Osteoblast (primary cell): ENCODE data around the gene CYSTM1. TPM values are rescaled to one million over a fixed set of nuclear protein-coding genes. Genes with fewer than 3 reads are reported as not detected.

Source experiments
- DNase-seq: peaks from one replicate; pipeline ENCODE4 v3.0.0; 2011; ENCODE audit warnings: low spot score, mixed read lengths; ENCODE audit not compliant: insufficient read length; ENCODE audit errors: missing footprints
- H2AFZ ChIP-seq: 2 replicates; pipeline ENCODE4 v1.6.0; 2011; ENCODE audit warnings: mild to moderate bottlenecking, low read length
- H3K27ac ChIP-seq: 2 replicates; pipeline ENCODE4 v1.5.1; 2011; ENCODE audit warnings: mild to moderate bottlenecking, low read depth, low read length, moderate library complexity
- H3K27me3 ChIP-seq: 2 replicates; pipeline ENCODE4 v1.6.0; 2012; ENCODE audit warnings: mild to moderate bottlenecking, control low read depth, inconsistent platforms, low read length, moderate library complexity; ENCODE audit not compliant: insufficient read depth
- H3K36me3 ChIP-seq: 2 replicates; pipeline ENCODE4 v1.5.1; 2011; ENCODE audit warnings: mild to moderate bottlenecking, low read length, control low read depth, moderate library complexity; ENCODE audit not compliant: insufficient read depth
- H3K4me1 ChIP-seq: 2 replicates; pipeline ENCODE4 v1.5.1; 2011; ENCODE audit warnings: mild to moderate bottlenecking, low read length, control low read depth, moderate library complexity; ENCODE audit not compliant: insufficient read depth
- H3K4me2 ChIP-seq: 2 replicates; pipeline ENCODE4 v1.6.0; 2011; ENCODE audit warnings: mild to moderate bottlenecking, low read length; ENCODE audit not compliant: insufficient read depth
- H3K4me3 ChIP-seq: fragments of 200-600 bp; sonication (generic); 3 replicates; pipeline ENCODE4 v1.5.1; 2012; ENCODE audit warnings: mild to moderate bottlenecking, low read length, inconsistent platforms; ENCODE audit not compliant: insufficient read depth
- H3K79me2 ChIP-seq: 2 replicates; pipeline ENCODE4 v1.6.0; 2012; ENCODE audit warnings: mild to moderate bottlenecking, low read length, control low read depth, inconsistent platforms; ENCODE audit not compliant: insufficient read depth
- H3K9me3 ChIP-seq: 2 replicates; pipeline ENCODE4 v1.5.1; 2011; ENCODE audit warnings: low read depth, low read length, control low read depth
- H4K20me1 ChIP-seq: 2 replicates; pipeline ENCODE4 v1.6.0; 2012; ENCODE audit warnings: mild to moderate bottlenecking, low read length, control low read depth; ENCODE audit not compliant: insufficient read depth
- CTCF ChIP-seq: IDR thresholded peaks from 2 replicates; pipeline ENCODE4 v1.5.1; 2011; ENCODE audit warnings: mild to moderate bottlenecking, low read depth, low read length, moderate library complexity; ENCODE audit errors: extremely low read depth
- total RNA-seq: library from RNA; depleted of rRNA; stranded (reverse); fragments of >200 nt; gene quantifications from 2 replicates; pipeline ENCODE4 v1.2.3, GENCODE V29; 2012

Gene CYSTM1
- total RNA-seq, 1 donor = 27.9 TPM

GRCh38 chr5:140255460-140256157 is 80.6 kb downstream of the CYSTM1 start:
- H3K4me1 ChIP-seq = peaks cover 35% of the 10 kb centered on the region
- H3K36me3 ChIP-seq = no peaks in the 10 kb centered on the region
- no peaks in the 10 kb centered on the region for H3K9me3 ChIP-seq
- peaks cover 5% of the 10 kb centered on the region for H4K20me1 ChIP-seq
- no peak overlapping the region for H3K4me2 ChIP-seq
- no peaks in the 10 kb centered on the region for H3K27me3 ChIP-seq
- no peak for DNase-seq
- no peak overlapping the region for H3K4me3 ChIP-seq
- no peak for TF ChIP-seq CTCF
- H2AFZ ChIP-seq = no peak overlapping the region
- H3K27ac ChIP-seq = no peak overlapping the region
- H3K79me2 ChIP-seq = peaks cover 63% of the 10 kb centered on the region

GRCh38 chr5:140256726-140257125 is 81.7 kb downstream of the CYSTM1 start:
- DNase-seq = no peak
- no peak overlapping the region for H2AFZ ChIP-seq
- TF ChIP-seq CTCF = no peak
- H3K4me1 ChIP-seq = peaks cover 37% of the 10 kb centered on the region
- peaks cover 8% of the 10 kb centered on the region for H4K20me1 ChIP-seq
- H3K9me3 ChIP-seq = no peaks in the 10 kb centered on the region
- no peak overlapping the region for H3K4me2 ChIP-seq
- no peak overlapping the region for H3K27ac ChIP-seq
- H3K4me3 ChIP-seq = no peak overlapping the region
- no peaks in the 10 kb centered on the region for H3K27me3 ChIP-seq
- no peaks in the 10 kb centered on the region for H3K36me3 ChIP-seq
- peaks cover 62% of the 10 kb centered on the region for H3K79me2 ChIP-seq

GRCh38 chr5:140258016-140258415 is 83.0 kb downstream of the CYSTM1 start:
- H3K4me1 ChIP-seq = peaks cover 35% of the 10 kb centered on the region

More at GRCh38 chr5:140258016-140258415, 83.0 kb downstream of the CYSTM1 start:
- no peak overlapping the region for H3K4me3 ChIP-seq
- H3K79me2 ChIP-seq = peaks cover 62% of the 10 kb centered on the region
- TF ChIP-seq CTCF = no peak
- H3K36me3 ChIP-seq = no peaks in the 10 kb centered on the region
- peak; percentile 88 for DNase-seq
- no peak overlapping the region for H2AFZ ChIP-seq
- no peaks in the 10 kb centered on the region for H3K9me3 ChIP-seq
- H3K4me2 ChIP-seq = no peak overlapping the region
- peaks cover 8% of the 10 kb centered on the region for H4K20me1 ChIP-seq
- no peaks in the 10 kb centered on the region for H3K27me3 ChIP-seq
- peak overlapping the region; percentile 33 for H3K27ac ChIP-seq
